Measurements from ENCODE around the gene SERTM2.

The SERTM2 gene

DNA sequence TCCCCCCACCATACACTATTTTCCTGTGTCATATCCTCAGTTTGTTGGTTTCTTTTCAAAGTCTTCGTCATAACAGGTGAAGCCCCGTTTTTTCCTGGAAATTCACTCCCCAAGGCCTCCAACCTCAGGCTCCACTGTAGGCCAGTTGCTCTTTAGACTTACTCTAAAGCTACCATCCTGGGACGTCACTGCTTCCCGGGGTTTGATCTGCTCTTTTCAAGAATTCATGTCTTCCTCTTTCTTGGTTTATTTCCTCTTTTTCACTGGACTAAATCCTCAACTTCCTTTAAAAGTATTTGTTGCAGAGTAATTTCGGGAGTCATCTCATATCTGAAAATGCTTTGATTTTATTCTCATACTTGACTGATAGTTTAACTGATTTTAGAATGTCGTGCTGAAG, 6.5 kb upstream of the SERTM2 start:
- no peaks in the 10 kb centered on the region for H3K79me2 ChIP-seq (ENCODE audit: insufficient read depth, low read length)
- no peaks in the 10 kb centered on the region for H3K36me3 ChIP-seq (ENCODE audit: insufficient read depth, low read length)
- no peaks in the 10 kb centered on the region for H3F3A ChIP-seq (ENCODE audit: insufficient read depth, low read length)
- H3K4me1 ChIP-seq (ENCODE audit: insufficient read depth, low read length, severe bottlenecking): no peaks in the 10 kb centered on the region
- H3K27ac ChIP-seq (ENCODE audit: low read depth, low read length, poor library complexity, severe bottlenecking): no peak overlapping the region
- no peak overlapping the region for H3K9ac ChIP-seq (ENCODE audit: low read length)
- H2AFZ ChIP-seq (ENCODE audit: low read length): no peak overlapping the region
- no peaks in the 10 kb centered on the region for H3K27me3 ChIP-seq (ENCODE audit: insufficient read depth, low read length)
- no peaks in the 10 kb centered on the region for H3K9me3 ChIP-seq (ENCODE audit: low read length)
- TF ChIP-seq EZH2 (IDR thresholded peaks at IDR 0.05; ENCODE audit: borderline replicate concordance, low read length): no peak
- TF ChIP-seq, protein P1, sequence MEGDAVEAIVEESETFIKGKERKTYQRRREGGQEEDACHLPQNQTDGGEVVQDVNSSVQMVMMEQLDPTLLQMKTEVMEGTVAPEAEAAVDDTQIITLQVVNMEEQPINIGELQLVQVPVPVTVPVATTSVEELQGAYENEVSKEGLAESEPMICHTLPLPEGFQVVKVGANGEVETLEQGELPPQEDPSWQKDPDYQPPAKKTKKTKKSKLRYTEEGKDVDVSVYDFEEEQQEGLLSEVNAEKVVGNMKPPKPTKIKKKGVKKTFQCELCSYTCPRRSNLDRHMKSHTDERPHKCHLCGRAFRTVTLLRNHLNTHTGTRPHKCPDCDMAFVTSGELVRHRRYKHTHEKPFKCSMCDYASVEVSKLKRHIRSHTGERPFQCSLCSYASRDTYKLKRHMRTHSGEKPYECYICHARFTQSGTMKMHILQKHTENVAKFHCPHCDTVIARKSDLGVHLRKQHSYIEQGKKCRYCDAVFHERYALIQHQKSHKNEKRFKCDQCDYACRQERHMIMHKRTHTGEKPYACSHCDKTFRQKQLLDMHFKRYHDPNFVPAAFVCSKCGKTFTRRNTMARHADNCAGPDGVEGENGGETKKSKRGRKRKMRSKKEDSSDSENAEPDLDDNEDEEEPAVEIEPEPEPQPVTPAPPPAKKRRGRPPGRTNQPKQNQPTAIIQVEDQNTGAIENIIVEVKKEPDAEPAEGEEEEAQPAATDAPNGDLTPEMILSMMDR (IDR thresholded peaks at IDR 0.05; ENCODE audit: low read length): no peak
- no peaks in the 10 kb centered on the region for H3K9me2 ChIP-seq (ENCODE audit: low read depth, low read length)
- H3K4me3 ChIP-seq (ENCODE audit: low read depth, low read length, poor library complexity, severe bottlenecking): no peak overlapping the region
- H4K20me1 ChIP-seq (ENCODE audit: insufficient read depth, low read length): no peaks in the 10 kb centered on the region
- H3K4me2 ChIP-seq (ENCODE audit: low read length): no peak overlapping the region

DNA sequence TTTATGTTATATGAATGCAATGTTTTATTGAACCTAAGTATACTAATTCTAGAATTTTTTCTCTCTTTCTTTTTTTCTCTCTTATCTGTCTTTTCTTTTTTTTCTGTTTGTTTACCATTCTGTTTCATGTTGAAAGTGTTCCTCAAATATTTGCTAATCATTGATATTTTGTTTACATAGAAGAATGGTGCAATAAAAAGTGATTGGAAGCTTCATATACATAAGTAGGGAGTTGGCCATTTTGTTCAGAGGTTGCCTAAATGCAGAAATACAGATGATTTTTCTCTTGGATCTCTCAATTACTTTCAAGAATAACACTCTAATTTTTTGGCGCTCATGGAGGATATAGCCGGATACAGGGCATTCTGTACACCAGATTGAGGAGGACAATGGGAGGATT, 5.7 kb upstream of the SERTM2 start:
- H2AFZ ChIP-seq (ENCODE audit: low read length): no peak overlapping the region
- no peaks in the 10 kb centered on the region for H3K4me1 ChIP-seq (ENCODE audit: insufficient read depth, low read length, severe bottlenecking)
- no peaks in the 10 kb centered on the region for H3F3A ChIP-seq (ENCODE audit: insufficient read depth, low read length)
- H3K9me2 ChIP-seq (ENCODE audit: low read depth, low read length): no peaks in the 10 kb centered on the region
- H3K9me3 ChIP-seq (ENCODE audit: low read length): no peaks in the 10 kb centered on the region
- H3K27me3 ChIP-seq (ENCODE audit: insufficient read depth, low read length): no peaks in the 10 kb centered on the region
- no peaks in the 10 kb centered on the region for H3K79me2 ChIP-seq (ENCODE audit: insufficient read depth, low read length)
- TF ChIP-seq, protein P1 (IDR thresholded peaks at IDR 0.05; ENCODE audit: low read length): no peak
- TF ChIP-seq EZH2 (IDR thresholded peaks at IDR 0.05; ENCODE audit: borderline replicate concordance, low read length): no peak
- no peaks in the 10 kb centered on the region for H3K36me3 ChIP-seq (ENCODE audit: insufficient read depth, low read length)
- no peak overlapping the region for H3K27ac ChIP-seq (ENCODE audit: low read depth, low read length, poor library complexity, severe bottlenecking)
- H3K9ac ChIP-seq (ENCODE audit: low read length): no peak overlapping the region
- no peaks in the 10 kb centered on the region for H4K20me1 ChIP-seq (ENCODE audit: insufficient read depth, low read length)
- H3K4me2 ChIP-seq (ENCODE audit: low read length): no peak overlapping the region
- H3K4me3 ChIP-seq (ENCODE audit: low read depth, low read length, poor library complexity, severe bottlenecking): no peak overlapping the region

- no peaks in the 10 kb centered on the region for H3K9me2 ChIP-seq (ENCODE audit: low read depth, low read length)
- H3K27me3 ChIP-seq (ENCODE audit: insufficient read depth, low read length): no peaks in the 10 kb centered on the region
- no peaks in the 10 kb centered on the region for H4K20me1 ChIP-seq (ENCODE audit: insufficient read depth, low read length)
- H3K9me3 ChIP-seq (ENCODE audit: low read length): no peaks in the 10 kb centered on the region
- TF ChIP-seq, protein P1 (IDR thresholded peaks at IDR 0.05; ENCODE audit: low read length): no peak
- TF ChIP-seq EZH2 (IDR thresholded peaks at IDR 0.05; ENCODE audit: borderline replicate concordance, low read length): no peak
- no peak overlapping the region for H3K27ac ChIP-seq (ENCODE audit: low read depth, low read length, poor library complexity, severe bottlenecking)
- H3F3A ChIP-seq (ENCODE audit: insufficient read depth, low read length): no peaks in the 10 kb centered on the region
- no peak overlapping the region for H3K4me3 ChIP-seq (ENCODE audit: low read depth, low read length, poor library complexity, severe bottlenecking)
- no peak overlapping the region for H3K4me2 ChIP-seq (ENCODE audit: low read length)
- no peaks in the 10 kb centered on the region for H3K79me2 ChIP-seq (ENCODE audit: insufficient read depth, low read length)
- no peaks in the 10 kb centered on the region for H3K36me3 ChIP-seq (ENCODE audit: insufficient read depth, low read length)
- H2AFZ ChIP-seq (ENCODE audit: low read length): no peak overlapping the region
- no peak overlapping the region for H3K9ac ChIP-seq (ENCODE audit: low read length)
- no peaks in the 10 kb centered on the region for H3K4me1 ChIP-seq (ENCODE audit: insufficient read depth, low read length, severe bottlenecking)
Measured at GRCh38 chrX:111506826-111507225, 4.6 kb upstream of the SERTM2 start.

Measured in OCI-LY1 (cell line).